WTC11 (cell line): ENCODE measurements around the gene P3H3.

ENCODE experiments used
- ATF1 ChIP-seq: sonication (generic); formaldehyde crosslinking; IDR thresholded peaks from 2 replicates; pipeline ENCODE4 v1.8.1; 2023; ENCODE audit warnings: mild to moderate bottlenecking, moderate library complexity, missing genetic modification reagents
- CREB1 ChIP-seq: sonication (generic); formaldehyde crosslinking; IDR thresholded peaks from 2 replicates; pipeline ENCODE4 v1.8.0; 2023; ENCODE audit warnings: mild to moderate bottlenecking, missing genetic modification reagents
- JUN ChIP-seq: sonication (generic); formaldehyde crosslinking; IDR thresholded peaks from 2 replicates; pipeline ENCODE4 v1.8.0; 2023; ENCODE audit warnings: mild to moderate bottlenecking, missing genetic modification reagents
- TF ChIP-seq, protein P1 (sequence below): fragments of 200-600 bp; IDR thresholded peaks from 2 replicates; pipeline ENCODE4 v1.8.0; 2022; ENCODE audit warnings: antibody characterized with exemption

DNA sequence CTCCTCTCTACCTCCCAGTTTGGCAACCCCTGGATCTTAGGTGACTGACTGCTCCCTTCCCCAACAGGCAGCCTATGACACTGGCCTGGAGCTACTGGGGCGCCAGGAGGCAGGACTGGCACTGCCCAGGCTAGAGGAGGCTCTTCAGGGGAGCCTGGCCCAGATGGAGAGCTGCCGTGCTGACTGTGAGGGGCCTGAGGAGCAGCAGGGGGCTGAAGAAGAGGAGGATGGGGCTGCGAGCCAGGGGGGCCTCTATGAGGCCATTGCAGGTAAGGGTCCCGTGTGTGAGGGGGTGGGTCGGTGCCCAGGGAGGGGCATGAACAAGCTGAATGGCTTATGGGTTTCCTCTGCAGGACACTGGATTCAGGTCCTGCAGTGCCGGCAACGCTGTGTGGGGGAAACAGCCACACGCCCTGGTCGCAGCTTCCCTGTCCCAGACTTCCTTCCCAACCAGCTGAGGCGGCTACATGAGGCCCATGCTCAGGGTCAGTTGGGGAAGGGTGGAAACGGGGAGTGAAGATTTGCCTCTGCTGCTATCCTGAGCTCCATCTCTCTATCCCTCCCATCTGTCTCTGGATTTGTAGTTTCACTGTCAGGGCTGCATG is 2.2 kb downstream of the P3H3 start:
- TF ChIP-seq, protein P1, sequence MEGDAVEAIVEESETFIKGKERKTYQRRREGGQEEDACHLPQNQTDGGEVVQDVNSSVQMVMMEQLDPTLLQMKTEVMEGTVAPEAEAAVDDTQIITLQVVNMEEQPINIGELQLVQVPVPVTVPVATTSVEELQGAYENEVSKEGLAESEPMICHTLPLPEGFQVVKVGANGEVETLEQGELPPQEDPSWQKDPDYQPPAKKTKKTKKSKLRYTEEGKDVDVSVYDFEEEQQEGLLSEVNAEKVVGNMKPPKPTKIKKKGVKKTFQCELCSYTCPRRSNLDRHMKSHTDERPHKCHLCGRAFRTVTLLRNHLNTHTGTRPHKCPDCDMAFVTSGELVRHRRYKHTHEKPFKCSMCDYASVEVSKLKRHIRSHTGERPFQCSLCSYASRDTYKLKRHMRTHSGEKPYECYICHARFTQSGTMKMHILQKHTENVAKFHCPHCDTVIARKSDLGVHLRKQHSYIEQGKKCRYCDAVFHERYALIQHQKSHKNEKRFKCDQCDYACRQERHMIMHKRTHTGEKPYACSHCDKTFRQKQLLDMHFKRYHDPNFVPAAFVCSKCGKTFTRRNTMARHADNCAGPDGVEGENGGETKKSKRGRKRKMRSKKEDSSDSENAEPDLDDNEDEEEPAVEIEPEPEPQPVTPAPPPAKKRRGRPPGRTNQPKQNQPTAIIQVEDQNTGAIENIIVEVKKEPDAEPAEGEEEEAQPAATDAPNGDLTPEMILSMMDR: no peak
- no peak for TF ChIP-seq JUN (CRISPR knock-in tag)
- TF ChIP-seq ATF1 (CRISPR knock-in tag): no peak
- no peak for TF ChIP-seq CREB1 (CRISPR knock-in tag)
